GM13976 (cell line): Measurements from ENCODE around the gene SLC35A4.

Experiments
- DNase-seq: peaks from one replicate; pipeline ENCODE4 v3.0.0; 2012; ENCODE audit warnings: low spot score
- in situ Hi-C: fragments of 300-500 bp; cut with MboI; formaldehyde crosslinking; loops from one replicate; pipeline ENCODE4 v1.12.0; 2022; ENCODE audit warnings: low sequenced_read_pairs, mixed read lengths, inconsistent platforms; ENCODE audit not compliant: unreplicated experiment
- TF ChIP-seq, protein P1 (sequence below): IDR thresholded peaks from 2 replicates; pipeline ENCODE4 v1.5.1; 2012; ENCODE audit warnings: borderline replicate concordance, mild to moderate bottlenecking; ENCODE audit not compliant: insufficient read depth; ENCODE audit errors: extremely low read depth, missing control alignments, control extremely low read depth

The SLC35A4 gene

DNA sequence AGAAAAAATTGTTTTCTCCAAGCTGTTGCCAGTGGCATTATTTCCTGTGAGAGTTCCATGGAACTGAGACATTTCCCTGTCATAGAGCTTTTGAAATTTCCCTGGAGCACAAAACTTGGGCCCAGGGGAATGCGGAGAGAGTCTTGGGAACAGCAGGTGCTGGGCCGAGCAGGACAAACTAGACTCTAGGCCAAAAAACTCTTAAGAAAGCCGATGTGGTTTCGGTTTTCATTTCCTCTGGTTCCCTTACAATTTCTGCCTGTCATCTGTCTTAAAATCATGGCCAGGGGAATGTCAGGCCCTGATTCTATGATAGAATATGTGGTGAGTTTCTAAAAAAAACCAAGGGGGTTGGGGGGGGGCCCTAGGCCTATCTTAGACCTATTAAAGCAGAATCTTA lies 4.6 kb downstream of the SLC35A4 start:
- in situ Hi-C loops: no loop called here
- DNase-seq: peak; percentile 64
- TF ChIP-seq, protein P1, sequence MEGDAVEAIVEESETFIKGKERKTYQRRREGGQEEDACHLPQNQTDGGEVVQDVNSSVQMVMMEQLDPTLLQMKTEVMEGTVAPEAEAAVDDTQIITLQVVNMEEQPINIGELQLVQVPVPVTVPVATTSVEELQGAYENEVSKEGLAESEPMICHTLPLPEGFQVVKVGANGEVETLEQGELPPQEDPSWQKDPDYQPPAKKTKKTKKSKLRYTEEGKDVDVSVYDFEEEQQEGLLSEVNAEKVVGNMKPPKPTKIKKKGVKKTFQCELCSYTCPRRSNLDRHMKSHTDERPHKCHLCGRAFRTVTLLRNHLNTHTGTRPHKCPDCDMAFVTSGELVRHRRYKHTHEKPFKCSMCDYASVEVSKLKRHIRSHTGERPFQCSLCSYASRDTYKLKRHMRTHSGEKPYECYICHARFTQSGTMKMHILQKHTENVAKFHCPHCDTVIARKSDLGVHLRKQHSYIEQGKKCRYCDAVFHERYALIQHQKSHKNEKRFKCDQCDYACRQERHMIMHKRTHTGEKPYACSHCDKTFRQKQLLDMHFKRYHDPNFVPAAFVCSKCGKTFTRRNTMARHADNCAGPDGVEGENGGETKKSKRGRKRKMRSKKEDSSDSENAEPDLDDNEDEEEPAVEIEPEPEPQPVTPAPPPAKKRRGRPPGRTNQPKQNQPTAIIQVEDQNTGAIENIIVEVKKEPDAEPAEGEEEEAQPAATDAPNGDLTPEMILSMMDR: no peak

DNA sequence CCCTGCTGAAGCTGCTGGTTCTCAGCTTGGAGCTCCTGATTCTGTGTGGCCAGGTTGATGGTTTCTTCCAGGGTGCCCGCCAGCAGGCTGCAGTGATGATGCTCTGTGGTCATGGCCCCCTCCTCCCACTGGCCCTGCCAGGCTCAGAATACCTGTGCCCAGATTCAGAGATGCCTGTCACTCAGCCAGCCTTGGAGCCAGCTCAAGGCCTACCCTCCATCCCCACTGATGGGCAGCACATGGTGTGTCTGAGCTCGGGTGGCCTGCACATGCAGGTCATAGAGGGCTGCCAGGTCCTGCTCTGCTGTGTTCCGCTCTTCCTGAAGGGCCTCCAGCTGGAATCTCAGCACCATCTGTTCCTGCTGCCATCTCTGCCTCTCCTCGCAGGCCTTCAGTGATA lies 5.4 kb downstream of the SLC35A4 start:
- DNase-seq: no peak
- in situ Hi-C loops: no loop called here
- TF ChIP-seq, protein P1: no peak

GRCh38 chr5:140570488-140570887 lies 5.9 kb downstream of the SLC35A4 start:
- TF ChIP-seq, protein P1: no peak
- DNase-seq: no peak
- in situ Hi-C loops: no loop called here

DNA sequence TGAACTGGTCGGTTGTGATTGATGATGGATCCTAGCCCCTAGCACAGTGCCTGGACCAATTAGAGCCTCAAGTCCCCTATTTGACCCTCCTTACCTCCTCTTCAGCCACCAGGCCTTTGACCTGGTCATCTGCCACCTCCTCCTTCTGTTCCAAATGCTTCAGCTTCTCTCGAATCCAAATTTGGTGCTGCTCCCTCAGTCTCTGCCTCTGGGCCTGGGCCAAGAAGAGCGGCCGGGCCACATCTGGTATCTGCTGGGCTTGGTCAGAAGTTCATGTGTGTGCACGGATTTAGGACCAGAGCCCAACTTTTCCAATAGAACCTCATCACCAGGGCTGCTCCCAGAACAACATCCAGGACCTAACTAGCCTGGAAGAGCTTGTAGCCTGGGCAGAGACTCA lies 6.5 kb downstream of the SLC35A4 start:
- in situ Hi-C loops: no loop called here

DNA sequence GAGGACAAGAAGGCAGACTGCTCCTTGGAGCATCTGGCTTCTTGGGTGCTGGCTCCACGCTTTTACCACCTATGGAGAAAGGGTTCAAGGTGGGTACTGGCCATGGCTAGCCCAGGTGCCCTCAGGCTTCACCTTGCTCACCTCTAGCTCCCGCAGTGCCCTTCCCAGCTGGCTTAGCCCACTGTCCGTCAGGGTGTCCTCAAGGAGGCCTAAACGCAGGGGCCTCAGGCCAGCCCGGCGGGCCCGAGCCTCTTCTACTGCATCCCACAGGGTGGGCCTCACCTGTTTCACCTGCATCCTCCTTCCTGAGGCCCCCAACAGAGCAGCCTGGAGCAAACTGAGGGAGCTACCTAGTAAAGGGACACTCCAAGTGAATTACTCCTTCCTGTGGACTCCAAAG lies 9.1 kb downstream of the SLC35A4 start:
- TF ChIP-seq, protein P1: no peak
- in situ Hi-C loops: no loop called here
- DNase-seq: no peak

More for the DNA sequence above, 6.5 kb downstream of the SLC35A4 start:
- no peak for DNase-seq
- TF ChIP-seq, protein P1: no peak

DNA sequence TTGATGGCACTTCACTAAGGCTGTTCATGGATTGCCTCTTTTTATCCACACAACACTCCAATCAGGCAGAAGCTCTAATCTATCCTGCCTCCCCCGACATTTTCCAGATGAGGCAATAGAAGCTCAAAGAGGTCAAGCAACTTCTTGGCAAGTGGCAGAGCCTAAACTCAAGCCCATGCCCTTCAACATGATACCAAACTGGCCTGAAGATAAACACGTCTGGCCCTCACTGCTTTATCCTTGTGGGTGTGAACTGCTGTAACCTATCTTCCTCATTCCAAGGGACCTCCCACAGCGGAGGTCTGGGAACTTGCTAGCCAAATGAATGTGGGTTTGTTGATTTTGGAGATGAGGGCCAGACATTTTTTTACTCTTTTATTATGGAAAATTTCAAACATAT lies 9.5 kb downstream of the SLC35A4 start:
- TF ChIP-seq, protein P1: no peak
- DNase-seq: no peak
- in situ Hi-C loops: no loop called here

DNA sequence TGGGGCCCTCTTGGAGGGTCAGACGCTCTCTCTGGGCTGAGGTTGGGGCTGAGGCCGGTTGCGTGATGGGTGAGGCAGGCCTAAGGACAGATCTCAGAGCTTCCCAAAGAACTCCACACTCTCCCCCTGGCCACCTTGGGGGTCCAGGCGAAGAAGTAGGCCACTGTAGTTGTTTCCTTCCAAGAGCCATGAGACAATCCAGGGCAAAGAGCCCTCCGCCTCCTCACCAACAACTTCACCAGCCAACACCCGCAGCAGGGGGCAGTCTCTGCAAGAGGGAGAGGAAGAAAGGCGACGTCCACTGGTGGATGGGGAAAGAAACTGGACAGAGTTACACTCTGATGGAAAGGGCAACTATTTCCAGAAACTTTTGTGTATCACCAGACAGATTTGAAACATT lies 10.7 kb downstream of the SLC35A4 start:
- TF ChIP-seq, protein P1: no peak
- DNase-seq: no peak
- in situ Hi-C loops: no loop called here
